HG03520 (cell line): ENCODE data around the gene POLE2.
"Not testable (repeated sequence)": the region's sequence is repeated elsewhere in the genome, so short reads cannot be mapped to it uniquely, and the experiment has no call there.

Experiments used
- ATAC-seq: cut with Tn5 transposase; IDR thresholded peaks from one replicate; pipeline ENCODE4 v1.9.1; 2021; ENCODE audit warnings: mild to moderate bottlenecking, moderate library complexity; ENCODE audit not compliant: unreplicated experiment

Gene POLE2, protein sequence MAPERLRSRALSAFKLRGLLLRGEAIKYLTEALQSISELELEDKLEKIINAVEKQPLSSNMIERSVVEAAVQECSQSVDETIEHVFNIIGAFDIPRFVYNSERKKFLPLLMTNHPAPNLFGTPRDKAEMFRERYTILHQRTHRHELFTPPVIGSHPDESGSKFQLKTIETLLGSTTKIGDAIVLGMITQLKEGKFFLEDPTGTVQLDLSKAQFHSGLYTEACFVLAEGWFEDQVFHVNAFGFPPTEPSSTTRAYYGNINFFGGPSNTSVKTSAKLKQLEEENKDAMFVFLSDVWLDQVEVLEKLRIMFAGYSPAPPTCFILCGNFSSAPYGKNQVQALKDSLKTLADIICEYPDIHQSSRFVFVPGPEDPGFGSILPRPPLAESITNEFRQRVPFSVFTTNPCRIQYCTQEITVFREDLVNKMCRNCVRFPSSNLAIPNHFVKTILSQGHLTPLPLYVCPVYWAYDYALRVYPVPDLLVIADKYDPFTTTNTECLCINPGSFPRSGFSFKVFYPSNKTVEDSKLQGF

GRCh38 chr14:49687942-49688700, at the start of gene POLE2:
Gene POLE2 (minus strand): TSS chr14:49688214. CDS start chr14:49688203, 11 bp downstream.
- ATAC-seq = peak; percentile 80

- ATAC-seq = not testable (repeated sequence)
Observed at GRCh38 chr14:49735669-49736068, 47.7 kb upstream of the POLE2 start.

GRCh38 chr14:49733836-49734235, 45.8 kb upstream of the POLE2 start:
- ATAC-seq = no peak

DNA sequence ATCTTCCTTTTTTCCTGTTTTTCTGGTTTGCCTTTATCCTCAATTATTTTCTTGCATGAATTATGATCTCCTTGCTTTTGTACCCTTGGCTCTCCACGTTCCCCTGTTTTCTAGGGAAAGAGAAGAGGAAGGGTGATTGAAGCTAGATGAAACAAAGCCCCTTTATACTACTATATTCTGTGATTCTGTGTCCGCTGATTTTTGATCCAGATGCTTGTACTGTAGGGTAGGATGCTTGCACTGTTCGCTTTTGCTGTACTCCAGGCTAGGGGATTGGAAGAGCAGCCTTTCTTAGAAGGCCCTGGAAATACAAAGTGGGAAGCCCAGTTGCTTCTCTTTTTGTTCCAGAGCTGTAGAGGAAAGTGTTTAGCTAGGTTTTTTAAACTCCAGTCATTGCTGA, 44.9 kb upstream of the POLE2 start:
- no peak for ATAC-seq

- ATAC-seq = no peak
Observed at GRCh38 chr14:49727171-49727570, 39.2 kb upstream of the POLE2 start.

DNA sequence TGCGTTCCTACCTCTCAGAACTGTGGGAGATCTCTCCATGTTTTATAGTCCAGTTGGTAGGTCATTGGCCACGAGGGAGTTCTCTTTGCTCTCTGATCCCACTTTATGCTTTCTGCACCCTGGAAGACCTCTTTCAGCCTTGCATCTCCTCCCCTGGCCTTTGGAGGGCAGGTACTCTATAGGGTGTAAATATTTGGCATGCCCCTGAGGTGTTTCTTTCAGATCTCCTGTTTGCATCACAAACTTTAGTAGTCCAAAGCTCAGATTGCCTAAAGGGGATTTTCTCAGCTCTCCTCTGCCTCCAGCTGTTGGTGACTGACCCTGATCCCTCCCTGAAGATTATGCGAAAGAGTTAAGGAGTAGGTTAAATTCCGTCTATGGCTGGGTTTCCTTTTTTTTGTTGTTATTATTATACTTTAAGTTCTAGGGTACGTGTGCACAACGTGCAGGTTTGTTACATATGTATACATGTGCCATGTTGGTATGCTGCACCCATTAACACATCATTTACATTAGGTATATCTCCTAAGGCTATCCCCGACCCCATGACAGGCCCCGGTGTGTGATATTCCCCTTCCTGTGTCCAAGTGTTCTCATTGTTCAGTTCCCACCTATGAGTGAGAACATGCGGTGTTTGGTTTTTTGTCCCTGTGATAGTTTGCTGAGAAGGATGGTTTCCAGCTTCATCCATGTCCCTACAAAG, 33.9 kb upstream of the POLE2 start:
- not testable (repeated sequence) for ATAC-seq

GRCh38 chr14:49720744-49721143, 32.7 kb upstream of the POLE2 start:
- no peak for ATAC-seq

- not testable (repeated sequence) for ATAC-seq
Observed at GRCh38 chr14:49710993-49711392, 23.0 kb upstream of the POLE2 start.

- not testable (repeated sequence) for ATAC-seq
Observed at GRCh38 chr14:49704471-49704870, 16.5 kb upstream of the POLE2 start.

DNA sequence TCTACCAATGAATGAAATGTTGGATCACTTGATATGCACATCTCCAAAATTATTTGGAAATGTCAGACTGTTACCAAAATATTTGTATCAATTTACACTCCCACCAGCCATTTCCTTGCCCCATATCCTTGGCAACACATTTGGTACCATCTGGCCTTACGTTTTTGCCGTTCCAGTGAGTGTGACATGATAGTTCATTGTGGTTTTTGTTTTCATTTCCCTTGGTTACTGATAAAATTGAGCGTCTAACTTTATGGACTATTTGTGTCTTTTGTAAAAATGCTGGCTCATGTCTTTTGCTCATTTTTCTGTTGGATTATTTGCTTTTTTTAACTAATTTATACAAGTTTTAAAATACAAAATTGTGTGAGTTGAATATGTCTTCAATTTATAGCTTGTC, 16.0 kb upstream of the POLE2 start:
- no peak for ATAC-seq

- ATAC-seq = no peak
Observed at GRCh38 chr14:49702725-49703124, 14.7 kb upstream of the POLE2 start.

GRCh38 chr14:49693735-49694124, 5.7 kb upstream of the POLE2 start:
- ATAC-seq = not testable (repeated sequence)

GRCh38 chr14:49692811-49693734, 5.1 kb upstream of the POLE2 start, which contains the start of gene KLHDC1:
Gene KLHDC1 (plus strand): TSS chr14:49693120. CDS start chr14:49693195, 75 bp downstream.
- peak; percentile 50 for ATAC-seq

DNA sequence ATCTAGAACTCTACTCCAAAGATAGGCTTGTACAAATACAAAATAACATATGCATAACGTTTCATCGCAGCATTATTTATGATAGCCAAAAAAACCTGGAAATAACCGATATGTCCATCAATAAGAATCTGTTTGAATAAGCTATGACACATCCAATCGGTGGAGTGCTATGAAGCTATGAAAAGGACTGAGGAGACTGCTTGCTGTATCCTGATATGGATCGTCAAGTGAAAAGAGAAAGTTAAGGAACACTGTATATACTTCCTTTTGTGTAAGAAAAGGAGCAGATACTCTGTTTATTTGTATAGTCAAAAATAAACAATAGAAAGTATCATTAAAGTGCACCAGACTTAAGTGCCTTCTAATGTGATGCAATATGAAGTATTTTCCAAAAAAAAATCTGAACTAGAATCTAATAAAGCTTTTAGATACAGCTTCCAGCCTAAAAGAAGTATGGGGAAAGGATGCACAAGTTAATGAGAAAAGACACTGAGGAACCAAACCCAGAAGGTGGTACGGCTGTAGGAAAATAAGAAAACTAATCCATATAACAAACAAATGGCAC, 4.3 kb upstream of the POLE2 start:
- no peak for ATAC-seq

DNA sequence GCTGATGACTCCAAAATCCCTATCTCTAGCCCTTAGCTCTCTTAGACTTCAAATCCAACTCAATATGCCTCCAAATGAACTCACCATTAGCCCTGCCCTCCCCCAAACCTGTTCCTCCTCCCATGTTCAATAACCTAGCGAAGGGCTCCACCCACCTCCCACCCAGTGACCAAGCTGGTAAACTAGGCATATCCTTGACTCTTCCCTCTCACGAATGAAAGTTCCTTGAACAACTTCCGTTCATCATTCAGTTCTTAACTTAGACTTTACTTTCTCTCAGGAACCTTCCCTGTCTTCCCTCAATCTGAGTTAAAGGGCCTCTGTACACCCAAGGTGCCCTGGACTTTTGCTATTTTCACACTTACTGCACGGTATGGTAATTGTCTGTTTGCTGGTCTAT, 3.0 kb upstream of the POLE2 start:
- no peak for ATAC-seq

- ATAC-seq = no peak
Observed at GRCh38 chr14:49688701-49689030, 652 bp upstream of the POLE2 start.

GRCh38 chr14:49686425-49686824, 1.6 kb downstream of the POLE2 start:
- ATAC-seq = no peak

GRCh38 chr14:49679271-49679670, 8.7 kb downstream of the POLE2 start:
- ATAC-seq = no peak

DNA sequence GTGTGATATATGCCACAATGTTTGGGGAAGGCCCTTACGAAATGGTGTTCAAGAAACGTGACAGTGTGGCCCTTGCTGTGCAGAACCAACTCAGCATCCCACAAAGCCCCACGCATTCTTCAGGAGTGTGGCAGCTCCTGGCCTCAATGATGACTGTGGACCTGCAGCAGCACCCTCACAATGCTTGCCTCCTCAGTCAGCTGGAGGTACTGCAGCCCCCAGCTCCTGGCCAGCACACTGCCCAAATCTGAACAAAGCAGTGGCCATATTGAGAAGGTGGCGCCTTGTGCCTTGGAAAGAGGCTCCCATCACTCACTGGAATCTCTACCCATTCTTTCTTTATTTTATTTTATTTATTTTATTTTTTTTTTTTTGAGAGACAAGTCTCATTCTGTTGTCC, 10.4 kb downstream of the POLE2 start:
- ATAC-seq = no peak

- no peak for ATAC-seq
Observed at GRCh38 chr14:49673586-49673985, 14.4 kb downstream of the POLE2 start.
